GM12873 (cell line): Measurements from ENCODE around the gene USP31.

ENCODE experiments used
- CTCF ChIP-seq: IDR thresholded peaks from 2 replicates; pipeline ENCODE4 v1.5.1; 2012; ENCODE audit warnings: low read depth, mild to moderate bottlenecking, moderate library complexity, low read length, control low read depth; ENCODE audit not compliant: insufficient read depth; ENCODE audit errors: missing control alignments

The USP31 gene

GRCh38 chr16:23072769-23073549 lies 76.3 kb downstream of the USP31 start:
- TF ChIP-seq CTCF, result peak; percentile 12

- TF ChIP-seq CTCF, result no peak
Observed at GRCh38 chr16:23072084-23072599, 77.1 kb downstream of the USP31 start.

- TF ChIP-seq CTCF, result no peak
Observed at GRCh38 chr16:23071196-23072083, 77.8 kb downstream of the USP31 start.

GRCh38 chr16:23069844-23070243 lies 79.4 kb downstream of the USP31 start:
- no peak for TF ChIP-seq CTCF

GRCh38 chr16:23068079-23068736 lies 81.0 kb downstream of the USP31 start:
- TF ChIP-seq CTCF, result no peak

GRCh38 chr16:23066676-23067075 lies 82.6 kb downstream of the USP31 start:
- TF ChIP-seq CTCF, result no peak
